HG02981 (cell line): ENCODE results near the gene BPNT1.
"Not testable (repeated sequence)": the region's sequence is repeated elsewhere in the genome, so short reads cannot be mapped to it uniquely, and the experiment has no call there.

Experiments
- ATAC-seq: cut with Tn5 transposase; IDR thresholded peaks from one replicate; pipeline ENCODE4 v1.9.1; 2021; ENCODE audit warnings: mild to moderate bottlenecking, moderate library complexity; ENCODE audit not compliant: unreplicated experiment

Gene BPNT1, protein sequence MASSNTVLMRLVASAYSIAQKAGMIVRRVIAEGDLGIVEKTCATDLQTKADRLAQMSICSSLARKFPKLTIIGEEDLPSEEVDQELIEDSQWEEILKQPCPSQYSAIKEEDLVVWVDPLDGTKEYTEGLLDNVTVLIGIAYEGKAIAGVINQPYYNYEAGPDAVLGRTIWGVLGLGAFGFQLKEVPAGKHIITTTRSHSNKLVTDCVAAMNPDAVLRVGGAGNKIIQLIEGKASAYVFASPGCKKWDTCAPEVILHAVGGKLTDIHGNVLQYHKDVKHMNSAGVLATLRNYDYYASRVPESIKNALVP

DNA sequence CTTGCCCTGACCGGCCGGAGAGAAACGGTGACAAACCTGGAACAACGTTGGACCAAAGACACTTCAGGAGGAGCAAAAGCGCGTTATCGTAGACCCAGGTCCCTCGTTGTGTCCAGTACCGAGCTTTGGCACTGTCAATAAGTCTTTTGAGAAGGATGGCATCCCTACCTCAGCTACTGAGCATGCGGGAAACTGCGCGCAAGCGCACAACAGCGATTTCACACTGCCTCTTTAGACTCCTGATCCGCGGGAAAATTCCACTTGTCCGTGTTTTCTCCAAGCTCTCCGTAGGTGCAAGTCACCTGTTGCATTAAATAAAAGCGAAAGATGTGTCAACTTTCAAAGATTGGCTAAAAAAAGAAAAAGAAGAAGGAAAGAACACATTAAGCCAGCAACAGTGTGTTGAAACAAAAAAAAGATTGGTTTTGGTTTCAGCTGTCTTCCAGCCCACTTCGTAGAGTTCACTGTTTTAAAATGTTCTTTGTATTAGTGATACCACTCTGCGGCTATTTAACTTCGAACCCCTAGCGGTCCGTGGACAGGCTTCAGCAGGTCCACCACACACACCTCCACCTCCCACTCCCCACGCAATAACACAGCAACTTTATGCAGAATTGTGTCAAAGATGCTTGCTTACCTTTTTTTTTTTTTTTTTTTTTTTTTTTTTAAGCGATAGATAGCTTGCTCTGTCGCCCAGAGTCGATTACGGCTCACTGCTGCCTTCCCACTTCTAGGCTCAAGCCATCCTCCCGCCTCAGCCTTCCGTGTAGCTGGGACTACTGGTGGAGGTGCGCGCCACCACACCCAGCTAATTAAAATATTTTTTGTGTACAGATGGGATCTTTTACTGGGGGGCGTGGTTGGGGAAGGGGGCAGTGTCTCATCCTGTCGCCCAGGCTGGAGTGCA lies at the start of gene BPNT1:
TSS of gene BPNT1 (minus strand) at position 139 of the 907 bp plus-strand sequence. CDS start 9,942 bp downstream, outside the sequence.
- ATAC-seq, result peak; percentile 56

DNA sequence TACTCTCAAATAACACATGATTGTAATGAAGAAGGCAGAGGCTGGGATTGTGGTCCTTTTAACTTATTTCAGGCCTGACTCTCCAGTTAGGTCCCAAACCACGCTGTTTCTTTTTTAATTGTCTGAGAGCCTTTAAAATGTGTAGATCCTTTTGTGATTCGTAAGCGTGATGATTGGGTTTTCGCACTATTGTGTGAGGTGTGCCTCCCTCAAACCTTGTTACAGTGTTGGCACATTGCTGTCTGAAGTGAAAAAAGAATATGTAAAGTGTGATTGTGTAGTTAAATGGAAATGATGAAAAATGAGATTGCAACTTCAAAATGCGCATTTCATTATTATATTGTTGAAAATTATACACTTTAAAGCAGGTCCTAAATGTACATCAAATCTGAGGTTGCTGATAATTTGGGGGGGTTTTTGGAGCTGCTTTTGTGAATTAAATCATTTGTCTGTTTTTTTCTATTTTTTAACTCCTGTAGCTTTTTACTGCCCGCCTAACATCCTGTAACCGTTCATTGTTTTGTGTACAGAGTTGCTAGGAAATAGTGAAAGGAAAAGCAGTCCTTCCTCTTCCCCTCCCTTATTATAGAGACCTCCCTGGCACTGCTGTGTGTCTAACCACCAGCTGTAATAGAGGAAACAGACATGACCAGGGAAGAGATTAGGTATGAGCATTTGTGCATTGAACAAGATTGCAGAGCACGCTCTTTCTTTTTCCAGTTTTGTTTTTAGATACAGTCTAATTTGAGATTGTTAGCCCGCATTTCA lies 47.6 kb upstream of the BPNT1 start:
- ATAC-seq, result peak; percentile 71

DNA sequence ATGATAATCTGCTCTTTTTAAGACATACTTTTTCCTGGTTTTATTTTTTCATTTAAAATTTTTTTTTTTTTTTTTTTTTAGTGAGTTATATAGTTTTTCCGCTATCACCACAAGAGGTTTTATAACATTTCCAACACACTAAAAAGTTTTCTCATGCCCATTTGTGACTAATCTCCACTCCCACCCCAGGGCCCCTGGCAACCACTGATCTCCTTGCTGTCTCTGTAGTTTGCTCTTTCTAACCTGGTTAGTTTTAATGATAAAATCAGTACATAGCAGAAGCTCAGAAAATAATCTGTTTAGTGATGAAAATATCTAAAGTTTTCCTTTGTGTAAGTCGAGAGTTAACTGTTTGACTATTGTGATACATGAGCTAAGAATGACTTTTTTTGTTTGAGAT lies 46.2 kb upstream of the BPNT1 start:
- no peak for ATAC-seq

DNA sequence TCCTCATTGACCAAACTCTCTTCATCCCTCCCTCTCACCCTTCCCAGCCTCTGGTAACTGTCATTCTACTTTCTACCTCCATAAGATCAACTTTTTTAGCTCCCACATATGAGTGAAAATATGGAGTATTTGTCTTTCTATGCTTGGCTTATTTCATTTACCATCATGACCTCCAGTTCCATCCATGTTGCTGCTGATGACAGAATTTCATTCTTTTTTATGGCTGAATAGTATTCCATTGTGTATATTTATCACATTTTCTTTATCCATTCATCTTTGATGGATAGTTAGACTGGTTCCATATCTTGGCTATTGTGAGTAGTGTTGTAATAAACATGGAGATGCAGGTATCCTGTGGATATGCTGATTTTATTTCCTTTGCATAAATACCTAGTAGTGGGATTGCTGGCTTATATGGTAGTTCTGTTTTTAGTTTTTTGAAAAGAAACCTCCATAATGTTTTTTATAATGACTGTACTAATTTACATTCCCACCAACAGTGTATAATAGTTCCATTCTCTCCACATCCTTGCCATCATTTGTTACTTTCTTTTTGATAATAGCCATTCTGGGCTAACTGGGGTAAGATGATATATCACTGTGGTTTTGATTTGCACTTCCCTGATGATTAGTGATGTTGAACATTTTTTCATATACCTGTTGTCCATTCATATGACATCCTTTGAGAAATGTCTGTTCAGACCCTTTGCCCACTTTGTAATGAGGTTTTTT lies 40.1 kb upstream of the BPNT1 start:
- ATAC-seq, result no peak

DNA sequence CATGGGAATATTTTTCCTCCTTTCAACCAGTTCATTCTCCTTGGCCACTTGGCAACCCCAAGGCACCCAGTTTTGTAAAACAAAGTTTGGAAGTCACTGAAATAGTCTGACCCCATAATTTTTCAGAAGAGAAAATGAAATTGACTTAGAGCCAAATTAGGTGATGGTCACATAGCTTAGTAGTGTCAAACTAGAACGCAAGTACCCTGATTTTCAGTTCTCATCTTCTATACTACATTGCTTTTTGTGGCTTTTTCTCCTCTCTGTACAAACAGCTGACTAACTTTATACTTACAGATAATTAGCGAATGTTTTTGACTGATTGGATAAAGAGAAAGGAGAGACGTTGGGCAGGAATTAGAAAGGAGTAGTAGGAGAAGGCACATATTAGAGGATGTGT lies 37.5 kb upstream of the BPNT1 start:
- ATAC-seq, result no peak

DNA sequence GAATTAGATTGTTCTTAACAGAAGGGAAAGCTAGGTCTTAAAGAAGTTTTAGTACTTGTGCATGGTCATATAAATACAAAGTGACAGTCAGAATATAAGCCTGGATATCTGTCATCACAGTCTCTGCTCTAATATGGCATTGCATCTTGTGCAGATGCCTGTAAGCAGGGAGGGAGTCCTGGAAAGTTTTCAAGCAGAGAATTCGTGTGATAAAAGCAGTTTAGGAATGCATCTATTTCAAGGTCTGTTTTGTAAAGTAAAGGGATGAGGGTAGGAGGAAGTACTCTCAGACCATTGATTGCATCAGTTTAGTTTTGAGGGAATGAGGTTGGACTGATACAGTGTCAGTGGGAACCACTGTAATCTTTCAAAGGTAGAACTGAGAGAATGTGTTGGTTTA lies 35.0 kb upstream of the BPNT1 start:
- ATAC-seq, result no peak

DNA sequence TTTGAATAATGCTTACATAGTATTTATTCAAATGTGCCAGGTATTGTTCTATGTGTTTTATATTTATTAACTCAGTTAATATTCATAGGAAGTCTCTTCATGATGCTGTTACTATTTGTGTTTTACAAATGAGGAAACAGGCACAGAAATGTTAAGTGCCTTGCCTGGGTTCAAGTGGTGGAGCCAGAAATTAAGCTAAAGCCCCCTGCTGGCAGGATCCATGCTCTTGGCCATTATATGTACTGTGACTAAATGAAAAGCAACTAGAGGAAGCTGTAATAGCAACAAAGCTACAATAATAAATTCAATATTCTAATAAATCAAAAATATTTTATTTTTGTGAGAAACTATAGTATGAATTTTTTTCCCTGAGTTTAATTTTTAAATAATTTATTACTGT lies 34.3 kb upstream of the BPNT1 start:
- no peak for ATAC-seq

DNA sequence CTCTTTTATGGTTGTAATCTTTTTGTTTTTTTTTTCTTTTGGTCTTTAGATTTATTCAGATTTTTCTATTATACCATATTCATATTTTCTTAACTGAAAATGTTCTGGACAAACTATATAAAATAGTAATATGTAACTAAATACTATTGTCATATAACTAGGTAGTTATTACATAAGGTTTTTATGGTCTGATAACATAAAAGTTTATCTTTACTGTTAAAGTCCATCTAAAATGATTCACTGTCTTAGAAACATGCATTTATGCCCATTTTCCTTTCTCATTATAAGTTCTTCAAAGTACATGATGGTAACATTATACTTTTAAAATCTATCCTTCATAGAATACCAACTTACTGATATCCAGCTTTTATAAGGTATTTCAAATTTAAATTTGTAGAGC lies 33.5 kb upstream of the BPNT1 start:
- ATAC-seq, result no peak

DNA sequence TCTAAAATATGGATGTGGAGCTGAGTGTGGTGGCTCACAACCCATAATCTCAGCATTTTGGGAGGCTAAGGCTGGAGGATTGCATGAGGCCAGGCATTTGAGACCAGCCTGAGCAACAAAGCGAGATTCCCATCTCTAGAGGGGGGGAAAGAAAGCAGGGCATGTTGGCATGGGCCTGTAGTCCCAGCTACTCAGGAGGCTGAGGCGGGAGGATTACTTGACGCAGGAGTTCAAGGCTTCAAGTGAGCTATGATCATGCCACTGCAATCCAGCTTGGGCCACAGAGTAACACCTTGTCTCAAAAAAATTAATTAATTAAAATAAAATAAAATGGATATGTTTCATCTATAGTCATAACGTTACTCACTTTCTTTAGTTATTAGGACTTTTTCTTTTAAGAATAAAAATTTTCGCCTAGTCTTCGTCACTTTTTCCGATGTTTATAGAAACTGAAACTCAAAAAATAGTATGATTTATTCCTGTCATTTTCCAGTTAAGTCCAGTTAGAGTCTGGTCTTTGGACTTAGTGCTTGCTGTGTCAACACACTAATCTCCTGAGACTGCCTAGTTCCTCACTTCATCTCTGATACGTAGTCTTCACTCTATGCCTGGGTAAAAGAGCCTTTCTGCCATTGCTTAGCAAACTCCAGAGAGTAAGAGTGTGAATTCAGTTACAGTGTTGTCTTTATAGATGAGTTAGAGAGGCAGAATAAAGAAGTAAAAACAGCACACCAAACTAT lies 32.4 kb upstream of the BPNT1 start:
- no peak for ATAC-seq

DNA sequence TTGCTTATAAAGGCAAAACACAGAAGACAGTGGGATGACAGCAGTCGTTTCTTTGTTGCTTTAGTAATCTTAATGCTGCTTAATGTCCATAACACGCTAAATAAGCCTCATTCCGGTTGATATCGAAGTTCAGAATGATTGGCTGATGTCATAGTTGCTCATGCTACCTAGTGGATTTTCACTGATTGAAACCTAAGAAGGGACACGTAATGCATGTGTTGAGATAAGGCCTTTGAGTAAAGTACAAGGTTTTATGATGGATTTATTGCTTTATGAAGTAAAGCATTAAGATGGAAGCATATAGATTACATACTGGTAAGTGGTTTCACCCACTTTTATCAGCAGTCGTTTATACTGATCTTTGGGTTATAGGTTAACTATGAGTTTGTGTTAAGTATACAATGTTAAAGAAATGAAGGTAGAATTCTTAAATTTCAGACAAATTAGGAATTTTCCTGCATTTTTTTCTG lies 29.5 kb upstream of the BPNT1 start:
- no peak for ATAC-seq

DNA sequence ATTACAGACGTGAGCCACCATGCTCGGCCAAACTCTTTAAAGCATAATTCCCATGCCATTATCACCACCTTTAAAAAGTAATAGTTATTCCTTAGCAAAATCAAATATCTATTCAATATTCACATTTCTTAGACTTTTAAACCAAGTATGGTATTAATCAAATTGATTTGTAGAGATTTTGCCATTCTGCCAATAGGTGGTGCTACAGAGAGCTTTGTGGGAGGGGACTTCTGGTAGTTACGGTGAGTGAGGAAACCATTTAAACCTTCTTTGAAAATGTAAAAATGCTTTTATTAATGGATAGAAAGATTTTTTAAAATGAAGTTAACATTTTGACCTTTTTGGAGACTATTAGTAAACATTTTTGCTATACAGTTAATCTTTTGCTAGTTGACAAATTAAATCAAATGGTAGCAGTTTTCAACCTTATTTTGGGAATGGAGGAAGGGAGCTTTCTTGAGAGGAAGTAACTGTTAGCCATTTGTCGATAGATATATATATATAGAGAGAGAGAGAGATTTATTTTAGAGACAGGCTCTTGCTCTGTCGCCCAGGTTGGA lies 23.6 kb upstream of the BPNT1 start:
- no peak for ATAC-seq

DNA sequence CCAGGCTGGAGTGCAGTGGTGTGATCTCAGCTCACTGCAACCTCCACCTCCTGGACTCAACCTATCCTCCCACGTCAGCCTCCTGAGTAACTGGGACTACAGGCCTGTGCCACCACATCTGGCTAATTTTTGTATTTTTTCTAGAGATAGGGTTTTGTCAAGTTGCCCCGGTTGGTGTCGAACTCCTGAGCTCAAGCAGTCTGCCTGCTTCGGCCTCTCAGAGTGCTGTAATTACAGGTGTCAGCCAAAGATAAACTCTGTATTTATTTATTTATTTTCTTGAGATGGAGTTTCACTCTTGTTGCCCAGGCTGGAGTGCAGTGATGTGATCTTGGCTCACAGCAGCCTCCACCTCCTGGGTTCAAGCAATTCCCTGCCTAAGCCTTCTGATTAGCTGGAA lies 23.0 kb upstream of the BPNT1 start:
- not testable (repeated sequence) for ATAC-seq

DNA sequence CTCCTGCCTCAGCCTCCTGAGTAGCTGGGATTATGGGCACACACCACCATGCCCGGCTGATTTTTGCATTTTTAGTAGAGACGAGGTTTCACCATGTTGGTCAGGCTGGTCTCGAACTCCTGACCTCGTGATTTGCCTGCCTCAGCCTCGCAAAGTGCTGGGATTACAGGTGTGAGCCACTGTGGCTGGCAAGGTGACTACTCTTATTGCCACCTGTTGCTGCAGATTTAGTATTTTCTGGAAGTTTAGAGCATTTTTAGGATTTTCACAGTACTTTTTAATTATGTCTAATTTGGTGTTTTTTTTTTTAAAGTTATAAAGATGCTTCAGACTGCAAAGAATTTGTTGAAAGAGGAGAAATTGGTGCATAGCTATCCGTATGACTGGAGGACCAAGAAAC lies 20.9 kb upstream of the BPNT1 start:
- ATAC-seq, result not testable (repeated sequence)

DNA sequence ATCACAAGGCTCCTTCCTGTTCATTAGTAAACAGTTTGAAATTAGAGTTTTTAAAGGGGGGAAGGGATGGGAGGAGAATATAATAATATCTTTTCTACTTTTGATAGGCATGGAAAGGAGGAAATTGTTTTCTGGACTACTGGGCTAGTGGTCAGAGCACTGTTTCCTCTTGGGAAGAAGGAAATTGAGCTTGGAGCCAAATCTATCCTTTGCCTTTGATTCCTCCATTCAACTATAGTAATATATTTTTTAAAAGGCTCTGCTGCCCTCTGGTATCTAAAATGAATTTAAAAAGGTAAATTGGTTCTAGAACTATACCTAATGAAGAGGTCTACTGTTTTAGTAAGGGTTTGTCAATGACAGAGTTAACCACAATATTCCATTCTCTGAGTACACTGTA lies 10.2 kb upstream of the BPNT1 start:
- ATAC-seq, result no peak

DNA sequence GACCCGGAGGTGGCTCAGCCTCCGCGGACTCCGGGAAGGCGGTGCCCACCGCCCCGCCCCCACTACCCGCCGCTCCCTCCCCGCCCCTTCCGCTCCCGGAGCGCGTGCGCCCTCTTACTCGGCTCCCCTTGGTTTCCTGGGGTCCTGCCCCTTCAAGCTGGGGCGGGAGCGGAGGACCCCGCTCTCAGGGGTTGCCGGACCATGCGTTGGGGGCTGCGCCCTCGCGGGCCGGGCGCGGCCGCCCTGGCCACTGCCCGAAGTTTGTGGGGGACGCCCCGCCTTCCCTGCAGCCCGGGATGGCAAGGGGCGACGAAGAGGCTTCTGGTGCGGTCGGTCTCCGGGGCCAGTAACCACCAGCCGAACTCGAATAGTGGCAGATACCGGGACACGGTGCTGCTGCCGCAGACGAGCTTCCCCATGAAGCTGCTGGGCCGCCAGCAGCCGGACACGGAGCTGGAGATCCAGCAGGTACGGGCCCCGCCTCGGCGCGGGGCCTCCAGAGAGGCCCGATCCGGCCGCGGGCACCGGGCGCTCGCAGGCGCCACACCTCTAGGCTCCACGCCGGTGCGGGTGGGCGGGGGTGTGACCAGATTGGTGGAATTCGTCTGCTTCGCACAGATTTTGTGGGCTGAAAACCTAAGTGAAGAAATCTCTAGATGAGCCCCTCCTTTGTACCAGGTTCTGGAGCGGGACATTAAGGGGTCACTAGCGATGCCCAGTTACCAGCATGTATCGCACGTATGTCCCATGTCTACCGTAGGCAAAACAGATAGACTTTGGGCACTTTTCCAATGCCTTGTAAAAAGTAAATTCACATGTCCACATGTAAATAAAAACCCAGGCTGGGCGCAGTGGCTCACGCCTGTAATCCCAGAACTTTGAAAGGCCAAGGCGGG lies 4.7 kb upstream of the BPNT1 start, which contains the start of gene IARS2:
TSS of gene IARS2 (plus strand) at position 117 of the 896 bp plus-strand sequence. CDS start at position 202, 85 bp downstream.
- peak; percentile 67 for ATAC-seq

DNA sequence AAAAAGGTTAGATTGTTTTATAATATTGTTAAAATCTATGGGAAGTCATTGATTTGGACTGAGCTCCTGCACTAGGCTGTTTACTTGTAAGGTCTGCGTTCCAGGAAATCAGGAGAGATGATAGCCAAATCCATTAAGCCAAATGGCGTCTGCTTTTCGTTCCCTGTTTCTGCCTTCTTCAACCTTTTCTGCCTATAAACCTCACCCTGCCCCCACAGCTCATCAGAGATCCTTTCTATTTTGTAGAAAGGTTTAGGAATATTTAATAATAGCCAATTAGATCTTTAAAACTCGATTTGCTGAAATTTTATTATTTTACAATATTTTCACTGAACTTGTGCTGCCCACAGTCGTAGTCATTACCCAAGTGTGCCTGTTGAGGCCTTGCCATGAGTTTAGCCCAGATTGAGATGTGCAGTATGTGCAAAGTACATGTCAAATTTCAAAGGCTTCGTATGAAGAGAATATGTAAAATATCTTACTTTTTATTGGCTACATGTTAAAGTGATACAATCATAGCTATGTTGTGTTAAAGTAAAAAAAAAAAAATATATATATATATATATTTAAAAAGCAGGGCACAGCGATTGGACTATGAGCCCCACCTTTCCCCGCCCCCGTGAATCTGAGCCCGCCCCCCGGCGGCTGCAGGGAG lies 3.9 kb upstream of the BPNT1 start:
- peak; percentile 3 for ATAC-seq

DNA sequence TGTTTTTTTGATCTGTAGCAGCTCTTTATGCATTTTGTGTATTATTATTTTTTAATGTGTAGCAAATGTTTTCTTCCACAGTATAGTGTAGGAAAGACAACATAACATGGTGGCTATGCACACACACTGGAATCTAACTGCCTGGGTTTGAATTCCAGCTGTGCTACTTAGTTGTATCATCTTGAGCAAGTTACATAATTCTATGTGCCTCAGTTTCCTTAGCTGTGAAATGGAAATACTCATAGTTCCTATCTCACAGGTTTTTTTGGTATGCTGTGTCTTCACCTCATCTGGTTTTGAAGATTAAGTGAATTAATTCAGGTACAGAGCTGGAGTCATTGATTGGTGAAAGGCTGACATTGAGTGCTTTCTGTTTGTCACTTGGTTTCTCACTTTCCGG lies 3.1 kb upstream of the BPNT1 start:
- ATAC-seq, result no peak

DNA sequence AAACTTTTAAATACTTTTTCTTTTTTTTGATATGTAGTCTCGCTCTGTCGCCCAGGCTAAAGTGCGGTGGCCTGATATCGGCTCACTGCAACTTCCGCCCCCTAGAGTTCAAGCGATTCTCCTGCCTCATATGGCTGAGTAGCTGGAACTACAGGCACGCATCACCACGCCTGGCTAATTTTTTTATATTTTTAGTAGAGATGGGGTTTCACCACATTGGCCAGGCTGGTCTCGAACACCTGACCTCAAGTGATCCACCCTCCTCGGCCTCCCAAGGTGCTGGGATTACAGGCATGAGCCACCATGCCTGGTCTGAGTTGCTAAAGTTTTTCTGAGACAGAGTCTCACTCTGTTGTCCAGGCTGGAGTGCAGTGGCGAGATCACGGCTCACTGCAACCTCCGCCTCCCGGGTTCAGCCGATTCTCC lies 3.3 kb downstream of the BPNT1 start:
- peak; percentile 49 for ATAC-seq
